HEK293 (cell line): ENCODE results near the gene TMEM19.

Experiments
- ZNF211 ChIP-seq: fragments of 450-650 bp; formaldehyde crosslinking; IDR thresholded peaks from 2 replicates; pipeline ENCODE4 v1.5.1; 2016; ENCODE audit warnings: low read depth, missing biosample characterization, missing genetic modification characterization
- TF ChIP-seq, protein P1 (sequence below): fragments of 450-650 bp; formaldehyde crosslinking; IDR thresholded peaks from 2 replicates; pipeline ENCODE4 v1.5.1; 2016; ENCODE audit warnings: missing biosample characterization, missing genetic modification characterization

DNA sequence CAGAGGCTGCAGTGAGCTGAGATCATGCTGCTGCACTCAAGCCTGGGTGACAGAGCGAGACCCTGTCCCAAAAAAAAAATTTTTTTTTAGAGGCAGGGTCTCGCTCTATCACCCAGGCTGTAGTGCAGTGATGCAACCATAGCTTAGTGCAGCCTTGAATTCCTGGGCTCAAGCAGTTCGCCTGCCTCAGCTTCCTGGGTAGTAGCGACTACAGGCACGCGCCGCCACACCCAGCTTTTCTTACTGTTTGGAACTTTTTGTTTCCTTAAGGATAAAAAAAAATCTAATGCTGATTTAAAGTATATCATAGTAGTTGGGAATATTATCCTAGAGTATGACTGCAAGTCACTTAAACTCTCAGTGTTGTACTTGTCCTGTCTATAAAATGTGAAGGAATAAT is 7.2 kb downstream of the TMEM19 start:
- TF ChIP-seq, protein P1, sequence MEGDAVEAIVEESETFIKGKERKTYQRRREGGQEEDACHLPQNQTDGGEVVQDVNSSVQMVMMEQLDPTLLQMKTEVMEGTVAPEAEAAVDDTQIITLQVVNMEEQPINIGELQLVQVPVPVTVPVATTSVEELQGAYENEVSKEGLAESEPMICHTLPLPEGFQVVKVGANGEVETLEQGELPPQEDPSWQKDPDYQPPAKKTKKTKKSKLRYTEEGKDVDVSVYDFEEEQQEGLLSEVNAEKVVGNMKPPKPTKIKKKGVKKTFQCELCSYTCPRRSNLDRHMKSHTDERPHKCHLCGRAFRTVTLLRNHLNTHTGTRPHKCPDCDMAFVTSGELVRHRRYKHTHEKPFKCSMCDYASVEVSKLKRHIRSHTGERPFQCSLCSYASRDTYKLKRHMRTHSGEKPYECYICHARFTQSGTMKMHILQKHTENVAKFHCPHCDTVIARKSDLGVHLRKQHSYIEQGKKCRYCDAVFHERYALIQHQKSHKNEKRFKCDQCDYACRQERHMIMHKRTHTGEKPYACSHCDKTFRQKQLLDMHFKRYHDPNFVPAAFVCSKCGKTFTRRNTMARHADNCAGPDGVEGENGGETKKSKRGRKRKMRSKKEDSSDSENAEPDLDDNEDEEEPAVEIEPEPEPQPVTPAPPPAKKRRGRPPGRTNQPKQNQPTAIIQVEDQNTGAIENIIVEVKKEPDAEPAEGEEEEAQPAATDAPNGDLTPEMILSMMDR (tag by site-specific recombination), result no peak
- no peak for TF ChIP-seq ZNF211 (tag by site-specific recombination)
